ENCODE measurements around the gene PYGM.
A peak's percentile ranks its signal among the peaks of the same experiment; 100 is the strongest.

DNA sequence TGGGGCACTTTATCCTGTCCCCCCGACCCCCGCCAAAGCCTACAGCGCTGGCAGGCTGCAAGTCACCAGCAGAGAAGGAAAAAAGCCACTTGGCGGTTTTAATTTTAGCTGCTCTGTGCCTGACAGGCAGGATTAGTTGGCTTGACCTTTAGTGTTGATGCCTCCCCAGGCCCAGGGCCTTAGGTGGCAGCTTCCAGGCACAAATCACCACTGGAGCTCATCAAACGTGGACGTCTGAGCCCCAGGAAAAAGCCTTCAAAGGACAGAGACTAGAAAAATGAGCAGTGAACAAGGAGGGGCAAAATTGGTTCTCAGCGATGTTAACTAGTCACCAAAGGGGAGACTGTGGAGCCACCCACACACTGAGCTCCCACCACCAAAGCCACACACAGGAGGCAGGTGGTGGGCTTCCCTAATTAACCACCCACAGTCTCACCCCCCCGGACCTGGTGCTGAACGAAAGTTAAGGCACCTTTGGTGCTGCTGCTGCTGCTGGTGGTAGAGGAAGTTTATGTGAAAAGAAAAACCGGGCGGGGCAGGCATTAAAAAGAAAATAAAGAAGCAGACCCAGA lies 4.4 kb upstream of the PYGM start:
- TF ChIP-seq CTCF (IDR thresholded peaks at IDR 0.05 in 8 of 11, conservative IDR thresholded peaks at IDR 0.05 in 3 of 11) (no peak), POLR2AphosphoS5 (IDR thresholded peaks at IDR 0.05) (peak in 2 of 3 donors; percentile 53 to 70)
